ENCODE results near the gene SEMA6D. TPM values are rescaled to one million over a fixed set of nuclear protein-coding genes. Genes with fewer than 3 reads are reported as not detected.

SEMA6D gene
- total and polyA plus RNA-seq, 2 experiments from 2014 or later, result 18.9 to 34.1 TPM

GRCh38 chr15:47794252-47794914, 77.1 kb downstream of the SEMA6D start:
- 91% methylated on average over 3 of the region's 3 CpGs for WGBS (ENCODE audit: low lambda C conversion rate, missing lambda C conversion rate)
- Histone ChIP-seq H2AFZ (no peak overlapping the region), H3K4me2 (no peak overlapping the region), H3K27ac (no peak overlapping the region), H3K27me3 (no peaks in the 10 kb centered on the region), H3K4me3 (no peak overlapping the region), H3K36me3 (replicated peaks; ENCODE audit: insufficient read depth, low read depth) (no peaks in the 10 kb centered on the region), H3K79me2 (no peaks in the 10 kb centered on the region), H3K4me1 (ENCODE audit: insufficient read depth) (no peaks in the 10 kb centered on the region), H3K9me2 (replicated peaks; ENCODE audit: insufficient read depth) (no peaks in the 10 kb centered on the region), H3K9me3 (ENCODE audit: low read depth) (no peaks in the 10 kb centered on the region), H4K20me1 (ENCODE audit: insufficient read depth, poor library complexity, severe bottlenecking) (no peaks in the 10 kb centered on the region)
- TF ChIP-seq EZH2phosphoT487 (IDR thresholded peaks at IDR 0.05; ENCODE audit: low read depth, severe bottlenecking, unreplicated experiment) (no peak), EZH2 (IDR thresholded peaks at IDR 0.05; ENCODE audit: borderline replicate concordance) (no peak), CTCF (IDR thresholded peaks at IDR 0.05; ENCODE audit: poor library complexity) (no peak)
- no peak for DNase-seq (ENCODE audit: low spot score)

- Histone ChIP-seq H3K9me3 (ENCODE audit: low read depth) (no peaks in the 10 kb centered on the region), H3K4me3 (no peak overlapping the region), H3K36me3 (replicated peaks; ENCODE audit: insufficient read depth, low read depth) (no peaks in the 10 kb centered on the region), H3K79me2 (no peaks in the 10 kb centered on the region), H3K9me2 (replicated peaks; ENCODE audit: insufficient read depth) (no peaks in the 10 kb centered on the region), H2AFZ (no peak overlapping the region), H3K4me1 (ENCODE audit: insufficient read depth) (no peaks in the 10 kb centered on the region), H3K4me2 (no peak overlapping the region), H3K27me3 (no peaks in the 10 kb centered on the region), H4K20me1 (ENCODE audit: insufficient read depth, poor library complexity, severe bottlenecking) (no peaks in the 10 kb centered on the region), H3K27ac (no peak overlapping the region)
- 93% methylated on average over 3 of the region's 3 CpGs for WGBS (ENCODE audit: low lambda C conversion rate, missing lambda C conversion rate)
- TF ChIP-seq EZH2phosphoT487 (IDR thresholded peaks at IDR 0.05; ENCODE audit: low read depth, severe bottlenecking, unreplicated experiment), result no peak
- no peak for TF ChIP-seq EZH2 (IDR thresholded peaks at IDR 0.05; ENCODE audit: borderline replicate concordance)
- TF ChIP-seq CTCF (IDR thresholded peaks at IDR 0.05; ENCODE audit: poor library complexity), result no peak
- DNase-seq (ENCODE audit: low spot score), result no peak
Observed at GRCh38 chr15:47795864-47796263, 78.6 kb downstream of the SEMA6D start.

- H2AFZ ChIP-seq, result no peak overlapping the region
- no peaks in the 10 kb centered on the region for H3K9me3 ChIP-seq (ENCODE audit: low read depth)
- no peak overlapping the region for H3K4me3 ChIP-seq
- WGBS (ENCODE audit: low lambda C conversion rate, missing lambda C conversion rate), result 65% methylated on average over 3 of the region's 3 CpGs
- no peaks in the 10 kb centered on the region for H3K27me3 ChIP-seq
- no peaks in the 10 kb centered on the region for H3K9me2 ChIP-seq (replicated peaks; ENCODE audit: insufficient read depth)
- TF ChIP-seq EZH2 (IDR thresholded peaks at IDR 0.05; ENCODE audit: borderline replicate concordance), result no peak
- TF ChIP-seq EZH2phosphoT487 (IDR thresholded peaks at IDR 0.05; ENCODE audit: low read depth, severe bottlenecking, unreplicated experiment), result no peak
- TF ChIP-seq CTCF (IDR thresholded peaks at IDR 0.05; ENCODE audit: poor library complexity), result no peak
- H4K20me1 ChIP-seq (ENCODE audit: insufficient read depth, poor library complexity, severe bottlenecking), result no peaks in the 10 kb centered on the region
- no peaks in the 10 kb centered on the region for H3K4me1 ChIP-seq (ENCODE audit: insufficient read depth)
- H3K27ac ChIP-seq, result no peak overlapping the region
- H3K4me2 ChIP-seq, result no peak overlapping the region
- no peaks in the 10 kb centered on the region for H3K79me2 ChIP-seq
- DNase-seq (ENCODE audit: low spot score), result no peak
- H3K36me3 ChIP-seq (replicated peaks; ENCODE audit: insufficient read depth, low read depth), result no peaks in the 10 kb centered on the region
Observed at GRCh38 chr15:47796339-47796738, 79.0 kb downstream of the SEMA6D start.

Data from hepatocyte (in vitro differentiated cells).